KMS-11 (cell line): Measurements from ENCODE around the gene LRRC17.

ENCODE experiments used
- H2AFZ ChIP-seq: fragments of 200-600 bp; sonication (generic); 2 replicates; pipeline ENCODE4 v1.6.1; 2016; ENCODE audit warnings: antibody characterized with exemption, mixed run types, low read depth
- H3K27ac ChIP-seq: fragments of 200-600 bp; sonication (generic); 2 replicates; pipeline ENCODE4 v1.6.1; 2016; ENCODE audit warnings: mild to moderate bottlenecking, mixed run types
- H3K27me3 ChIP-seq: fragments of 200-600 bp; sonication (generic); 2 replicates; pipeline ENCODE4 v1.6.1; 2017; ENCODE audit warnings: mild to moderate bottlenecking, low read depth, mixed run types, moderate library complexity; ENCODE audit not compliant: insufficient read depth
- H3K36me3 ChIP-seq: fragments of 200-600 bp; sonication (generic); 2 replicates; pipeline ENCODE4 v1.6.1; 2017; ENCODE audit warnings: mild to moderate bottlenecking, mixed run types; ENCODE audit not compliant: insufficient read depth
- H3K4me1 ChIP-seq: fragments of 200-600 bp; sonication (generic); 2 replicates; pipeline ENCODE4 v1.6.1; 2016; ENCODE audit warnings: mild to moderate bottlenecking, low read depth, mixed run types; ENCODE audit not compliant: poor library complexity, severe bottlenecking
- H3K4me2 ChIP-seq: fragments of 200-600 bp; sonication (generic); 2 replicates; pipeline ENCODE4 v1.7.0; 2016; ENCODE audit warnings: mild to moderate bottlenecking, mixed run types
- H3K4me3 ChIP-seq: fragments of 200-600 bp; sonication (generic); IDR thresholded peaks from 2 replicates; pipeline ENCODE4 v1.6.1; 2017; ENCODE audit warnings: low read depth, low read length, mixed read lengths; ENCODE audit not compliant: insufficient read depth
- H3K79me2 ChIP-seq: fragments of 200-600 bp; sonication (generic); 2 replicates; pipeline ENCODE4 v1.6.1; 2016; ENCODE audit warnings: low read depth, mixed run types; ENCODE audit not compliant: insufficient read depth
- H3K9ac ChIP-seq: fragments of 200-600 bp; sonication (generic); 2 replicates; pipeline ENCODE4 v1.6.1; 2016; ENCODE audit warnings: mild to moderate bottlenecking, mixed run types
- H4K20me1 ChIP-seq: fragments of 200-600 bp; sonication (generic); 2 replicates; pipeline ENCODE4 v1.6.1; 2016; ENCODE audit warnings: mild to moderate bottlenecking, mixed run types; ENCODE audit not compliant: insufficient read depth
- TF ChIP-seq, protein P1 (sequence below): fragments of 200-600 bp; sonication (generic); conservative IDR thresholded peaks from 2 replicates; pipeline ENCODE4 v1.6.1; 2017; ENCODE audit warnings: low read depth, mild to moderate bottlenecking, antibody characterized with exemption, low read length, moderate library complexity, mixed read lengths

LRRC17 gene

DNA sequence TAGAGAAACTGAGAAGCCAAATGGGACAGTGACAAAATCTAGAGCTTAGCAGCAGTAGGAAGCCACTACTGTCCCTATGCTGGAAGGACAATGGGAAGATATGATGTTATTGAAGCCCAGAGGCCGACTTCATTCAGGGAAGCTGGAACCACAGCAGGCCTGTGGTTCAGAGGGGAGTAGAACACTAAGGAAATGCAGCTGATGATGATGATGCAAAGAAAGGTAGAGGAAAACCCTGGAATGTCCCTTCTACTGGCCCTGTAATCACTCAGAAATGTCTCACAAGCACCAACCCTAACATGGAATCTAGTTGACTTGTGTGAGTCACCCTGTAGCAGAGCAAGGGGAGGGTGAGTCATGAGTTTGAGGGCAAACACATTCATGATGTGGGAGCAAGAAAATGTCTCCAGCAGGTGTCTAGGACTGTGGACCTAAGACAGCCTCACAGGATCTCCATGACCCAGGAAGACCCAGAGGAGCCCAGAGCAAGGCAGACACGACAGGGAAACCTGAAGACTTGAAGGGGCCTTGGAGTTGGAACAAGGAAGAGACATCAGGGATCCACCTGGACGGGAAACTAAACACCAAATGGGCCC, 37.0 kb upstream of the LRRC17 start:
- TF ChIP-seq, protein P1, sequence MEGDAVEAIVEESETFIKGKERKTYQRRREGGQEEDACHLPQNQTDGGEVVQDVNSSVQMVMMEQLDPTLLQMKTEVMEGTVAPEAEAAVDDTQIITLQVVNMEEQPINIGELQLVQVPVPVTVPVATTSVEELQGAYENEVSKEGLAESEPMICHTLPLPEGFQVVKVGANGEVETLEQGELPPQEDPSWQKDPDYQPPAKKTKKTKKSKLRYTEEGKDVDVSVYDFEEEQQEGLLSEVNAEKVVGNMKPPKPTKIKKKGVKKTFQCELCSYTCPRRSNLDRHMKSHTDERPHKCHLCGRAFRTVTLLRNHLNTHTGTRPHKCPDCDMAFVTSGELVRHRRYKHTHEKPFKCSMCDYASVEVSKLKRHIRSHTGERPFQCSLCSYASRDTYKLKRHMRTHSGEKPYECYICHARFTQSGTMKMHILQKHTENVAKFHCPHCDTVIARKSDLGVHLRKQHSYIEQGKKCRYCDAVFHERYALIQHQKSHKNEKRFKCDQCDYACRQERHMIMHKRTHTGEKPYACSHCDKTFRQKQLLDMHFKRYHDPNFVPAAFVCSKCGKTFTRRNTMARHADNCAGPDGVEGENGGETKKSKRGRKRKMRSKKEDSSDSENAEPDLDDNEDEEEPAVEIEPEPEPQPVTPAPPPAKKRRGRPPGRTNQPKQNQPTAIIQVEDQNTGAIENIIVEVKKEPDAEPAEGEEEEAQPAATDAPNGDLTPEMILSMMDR = no peak
- no peak overlapping the region for H3K4me3 ChIP-seq
- no peaks in the 10 kb centered on the region for H4K20me1 ChIP-seq
- H3K4me1 ChIP-seq = no peaks in the 10 kb centered on the region
- H3K27me3 ChIP-seq = no peaks in the 10 kb centered on the region
- H2AFZ ChIP-seq = no peak overlapping the region
- no peak overlapping the region for H3K9ac ChIP-seq
- no peak overlapping the region for H3K27ac ChIP-seq
- no peaks in the 10 kb centered on the region for H3K79me2 ChIP-seq
- no peak overlapping the region for H3K4me2 ChIP-seq
- no peaks in the 10 kb centered on the region for H3K36me3 ChIP-seq

DNA sequence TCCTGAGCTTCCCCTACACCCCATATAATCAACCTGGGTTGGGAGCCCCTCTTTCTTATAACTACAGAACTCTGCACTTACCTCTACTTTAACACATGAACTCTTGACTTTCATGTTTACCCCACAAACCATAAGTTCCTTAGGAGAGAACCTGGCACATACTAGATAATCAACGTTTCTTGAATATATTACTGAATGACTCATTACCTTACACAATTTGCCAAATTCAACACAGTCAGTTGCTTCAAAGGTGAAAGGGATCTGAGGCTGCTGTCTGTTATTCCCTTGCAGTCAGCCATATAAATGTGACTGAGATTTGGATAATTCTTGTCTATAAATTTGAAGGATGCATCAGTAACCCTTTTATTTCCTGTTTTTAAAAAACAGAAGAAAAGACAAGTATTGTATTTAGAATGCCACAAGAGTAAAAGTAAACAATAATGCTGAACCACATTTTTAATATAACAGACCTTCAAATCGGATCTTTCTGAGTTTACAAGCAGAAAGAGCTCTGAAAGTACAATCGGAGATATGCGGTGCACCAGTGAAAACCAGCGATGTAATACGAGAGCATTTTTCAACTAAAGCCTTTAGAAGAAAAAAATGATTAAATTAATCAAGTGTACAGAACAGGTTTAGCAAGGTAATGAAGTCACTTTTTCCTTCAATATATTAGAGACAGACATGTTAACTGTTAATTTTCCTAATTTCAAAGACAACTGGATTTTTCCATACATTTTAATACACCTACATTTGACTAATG, 29.5 kb upstream of the LRRC17 start:
- no peak overlapping the region for H3K27ac ChIP-seq
- no peak overlapping the region for H3K9ac ChIP-seq
- no peaks in the 10 kb centered on the region for H4K20me1 ChIP-seq
- H3K79me2 ChIP-seq = no peaks in the 10 kb centered on the region
- TF ChIP-seq, protein P1 = no peak
- H3K36me3 ChIP-seq = no peaks in the 10 kb centered on the region
- H3K4me1 ChIP-seq = no peaks in the 10 kb centered on the region
- no peak overlapping the region for H3K4me2 ChIP-seq
- no peak overlapping the region for H3K4me3 ChIP-seq
- H2AFZ ChIP-seq = no peak overlapping the region
- H3K27me3 ChIP-seq = no peaks in the 10 kb centered on the region

DNA sequence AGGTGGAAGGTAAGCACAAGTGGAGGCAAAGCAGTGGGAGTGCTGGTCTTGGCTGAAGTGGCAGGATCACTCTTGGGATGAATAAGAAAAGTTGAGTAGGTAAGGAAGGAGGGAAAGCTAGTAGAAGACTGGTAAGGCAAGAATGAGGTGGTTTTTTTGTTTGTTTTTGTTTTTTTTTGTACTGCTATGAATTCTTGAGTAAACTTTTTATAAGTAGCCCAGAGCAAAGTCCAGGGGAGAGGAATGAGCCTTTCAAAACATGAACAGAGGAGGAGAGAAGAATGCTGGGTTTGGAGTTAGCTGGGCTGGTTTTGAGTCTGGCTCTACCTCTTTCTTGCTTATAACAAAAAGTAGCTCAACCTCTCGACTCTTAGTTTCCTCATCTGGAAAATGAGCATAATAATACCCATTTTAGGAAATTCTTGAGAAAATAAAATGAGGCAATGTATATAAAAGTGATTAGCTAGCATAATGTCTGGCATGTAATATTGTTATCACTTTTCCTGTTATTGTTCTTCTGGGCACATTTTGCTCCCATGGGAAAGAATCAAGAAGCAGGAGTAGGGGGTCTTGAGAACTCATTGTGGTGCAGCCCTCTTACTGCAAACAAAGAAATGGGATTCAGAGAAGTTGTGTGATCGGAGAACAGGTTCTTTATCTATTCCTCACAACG, 24.1 kb upstream of the LRRC17 start:
- H3K4me1 ChIP-seq = no peaks in the 10 kb centered on the region
- H3K27me3 ChIP-seq = no peaks in the 10 kb centered on the region
- H3K9ac ChIP-seq = no peak overlapping the region
- no peak overlapping the region for H3K4me2 ChIP-seq
- no peak overlapping the region for H3K27ac ChIP-seq
- TF ChIP-seq, protein P1 = no peak
- H4K20me1 ChIP-seq = no peaks in the 10 kb centered on the region
- no peak overlapping the region for H2AFZ ChIP-seq
- no peaks in the 10 kb centered on the region for H3K36me3 ChIP-seq
- no peak overlapping the region for H3K4me3 ChIP-seq
- no peaks in the 10 kb centered on the region for H3K79me2 ChIP-seq

DNA sequence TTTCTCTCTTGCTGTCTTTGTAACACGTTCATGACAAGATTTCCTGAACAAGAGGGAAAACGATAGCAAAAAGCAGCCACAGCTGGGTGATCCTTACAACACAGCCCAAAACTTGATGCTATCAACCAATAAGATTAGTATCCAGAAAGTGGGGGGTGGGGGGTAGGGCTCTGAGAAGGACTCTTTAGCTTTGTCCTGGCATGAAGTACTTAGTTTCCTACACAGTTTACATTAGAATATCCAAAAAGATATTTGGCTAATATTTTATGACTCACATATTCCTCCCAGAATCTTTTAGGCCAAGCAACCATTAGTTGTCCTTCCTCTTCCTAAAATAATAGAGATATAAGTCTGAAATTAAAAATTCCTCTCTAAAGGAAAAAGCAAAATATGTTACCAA, 22.9 kb upstream of the LRRC17 start:
- H3K4me1 ChIP-seq = no peaks in the 10 kb centered on the region
- no peak overlapping the region for H3K4me3 ChIP-seq
- H3K27me3 ChIP-seq = no peaks in the 10 kb centered on the region
- H4K20me1 ChIP-seq = no peaks in the 10 kb centered on the region
- TF ChIP-seq, protein P1 = no peak
- no peaks in the 10 kb centered on the region for H3K79me2 ChIP-seq
- H3K4me2 ChIP-seq = no peak overlapping the region
- no peak overlapping the region for H3K9ac ChIP-seq
- no peaks in the 10 kb centered on the region for H3K36me3 ChIP-seq
- H2AFZ ChIP-seq = no peak overlapping the region
- no peak overlapping the region for H3K27ac ChIP-seq
